SIG-M5 treated with dmso at 0.1 percent for 504 hours (cell line): ENCODE data around the gene TANK.
A peak's percentile ranks its signal among the peaks of the same experiment; 100 is the strongest.

ENCODE experiments used
- DNase-seq: peaks from one replicate; lab custom pipeline; 2025; ENCODE audit not compliant: unreplicated experiment; lab: John Stamatoyannopoulos, UW

Gene TANK

GRCh38 chr2:161223139-161223732 is 63.0 kb downstream of the TANK start:
- peak; percentile 46 for DNase-seq

GRCh38 chr2:161228511-161229240 is 68.4 kb downstream of the TANK start:
- no peak for DNase-seq

GRCh38 chr2:161230959-161231358 is 70.7 kb downstream of the TANK start:
- no peak for DNase-seq

- DNase-seq: no peak
Measured at GRCh38 chr2:161232571-161232970, 72.3 kb downstream of the TANK start.

- DNase-seq: no peak
Measured at GRCh38 chr2:161233858-161234431, 73.7 kb downstream of the TANK start.

GRCh38 chr2:161234627-161235026 is 74.4 kb downstream of the TANK start:
- DNase-seq: no peak

GRCh38 chr2:161237392-161238264 is 77.4 kb downstream of the TANK start:
- DNase-seq: no peak

GRCh38 chr2:161238265-161238559 is 78.0 kb downstream of the TANK start:
- no peak for DNase-seq

GRCh38 chr2:161238560-161239325 is 78.5 kb downstream of the TANK start:
- DNase-seq: no peak

- DNase-seq: no peak
Measured at GRCh38 chr2:161239326-161240109, 79.3 kb downstream of the TANK start.

GRCh38 chr2:161241894-161242293 is 81.7 kb downstream of the TANK start:
- DNase-seq: no peak

- DNase-seq: no peak
Measured at GRCh38 chr2:161243312-161243711, 83.1 kb downstream of the TANK start.

GRCh38 chr2:161243905-161244304 is 83.7 kb downstream of the TANK start:
- DNase-seq: no peak

GRCh38 chr2:161244387-161245260 is 84.4 kb downstream of the TANK start:
- peak; percentile 20 for DNase-seq

- no peak for DNase-seq
Measured at GRCh38 chr2:161245261-161245553, 85.0 kb downstream of the TANK start.

- DNase-seq: no peak
Measured at GRCh38 chr2:161245671-161246070, 85.4 kb downstream of the TANK start.

GRCh38 chr2:161246281-161246680 is 86.1 kb downstream of the TANK start:
- DNase-seq: no peak

- peak; percentile 44 for DNase-seq
Measured at GRCh38 chr2:161250864-161251436, 90.7 kb downstream of the TANK start.
